ENCODE results near the gene GMNN.

The GMNN gene

DNA sequence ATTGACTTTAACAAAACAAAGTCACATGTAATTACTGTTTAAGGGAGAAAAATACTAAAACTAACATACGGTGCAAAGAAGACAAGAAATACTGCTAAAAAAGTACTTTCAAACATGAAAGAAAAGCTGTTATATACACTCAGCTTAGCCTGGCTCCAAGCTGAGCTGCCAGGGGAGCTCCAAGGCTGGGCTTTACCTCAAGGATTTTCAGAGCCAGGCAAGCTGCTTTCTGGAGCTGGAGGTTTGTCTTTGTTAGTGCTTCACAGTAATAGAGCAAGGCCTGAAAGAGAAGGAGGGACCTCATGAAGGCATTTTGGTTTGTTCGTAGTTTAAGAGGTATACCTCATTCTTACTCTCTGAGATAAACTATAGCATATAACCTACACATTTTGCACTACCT lies 43.6 kb downstream of the GMNN start:
- DNase-seq: no peak

DNA sequence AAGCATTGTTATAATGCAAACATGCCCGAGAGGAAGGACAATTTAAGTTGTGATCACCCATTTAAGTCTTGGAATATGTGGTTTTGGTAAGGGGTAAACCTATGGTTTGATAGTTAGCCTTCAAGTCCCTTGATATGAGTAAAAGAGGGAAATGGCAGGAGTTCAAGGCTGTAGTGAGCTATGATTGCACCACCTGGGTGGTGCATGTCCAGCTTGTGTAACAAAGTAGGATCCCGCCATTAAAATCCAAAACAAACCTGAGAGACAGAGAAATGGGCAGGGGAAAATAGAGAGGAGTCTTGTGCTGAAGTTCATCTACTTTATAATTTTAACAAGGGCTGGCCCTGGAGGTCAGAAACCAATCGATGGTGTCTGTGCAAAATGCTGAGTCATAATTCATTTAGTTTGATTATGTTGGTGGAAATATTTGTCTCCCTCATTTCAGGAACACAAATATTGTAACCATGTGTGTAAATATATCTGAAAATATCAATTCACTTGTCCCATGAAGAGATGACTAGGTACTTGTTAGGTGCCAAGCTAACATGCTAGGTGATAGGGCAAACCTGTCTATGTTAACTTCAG lies 47.2 kb downstream of the GMNN start:
- no peak for DNase-seq

DNA sequence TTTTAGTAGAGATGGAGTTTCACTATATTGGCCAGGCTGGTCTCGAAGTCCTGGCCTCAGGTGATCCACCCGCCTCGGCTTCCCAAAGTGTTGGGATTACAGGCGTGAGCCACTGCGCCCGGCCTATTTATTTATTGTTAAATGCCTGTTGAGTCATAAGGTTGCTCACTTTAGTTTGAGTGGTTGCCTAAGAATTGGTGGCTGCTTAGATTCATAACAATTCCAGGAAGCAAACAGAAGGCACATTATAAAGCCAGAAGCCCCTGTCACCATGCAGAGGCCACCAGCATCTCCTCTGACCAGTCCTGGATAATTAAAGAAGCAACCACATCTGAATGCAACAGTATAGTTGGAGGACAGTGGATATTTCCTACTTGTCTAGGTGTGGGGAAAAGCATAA lies 48.0 kb downstream of the GMNN start:
- DNase-seq: no peak

DNA sequence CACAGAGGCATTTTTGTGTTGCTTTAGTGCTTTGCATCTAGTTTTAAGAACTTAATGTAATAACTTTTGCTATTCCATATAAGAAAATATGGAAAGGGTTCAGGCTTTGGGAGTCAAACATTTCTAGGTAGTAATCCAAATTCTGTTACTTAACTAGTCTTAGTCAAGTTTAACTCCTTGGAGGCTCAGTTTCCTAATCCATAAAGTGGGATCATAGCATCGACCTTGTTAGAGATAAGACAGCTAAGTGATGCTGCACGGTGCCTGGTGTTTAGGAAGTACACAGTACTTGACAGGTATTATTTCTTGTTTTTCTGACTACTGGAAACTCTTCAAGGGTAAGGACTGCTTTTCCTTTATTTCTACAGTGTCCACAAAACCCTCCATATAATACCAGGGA lies 48.4 kb downstream of the GMNN start:
- DNase-seq: no peak

DNA sequence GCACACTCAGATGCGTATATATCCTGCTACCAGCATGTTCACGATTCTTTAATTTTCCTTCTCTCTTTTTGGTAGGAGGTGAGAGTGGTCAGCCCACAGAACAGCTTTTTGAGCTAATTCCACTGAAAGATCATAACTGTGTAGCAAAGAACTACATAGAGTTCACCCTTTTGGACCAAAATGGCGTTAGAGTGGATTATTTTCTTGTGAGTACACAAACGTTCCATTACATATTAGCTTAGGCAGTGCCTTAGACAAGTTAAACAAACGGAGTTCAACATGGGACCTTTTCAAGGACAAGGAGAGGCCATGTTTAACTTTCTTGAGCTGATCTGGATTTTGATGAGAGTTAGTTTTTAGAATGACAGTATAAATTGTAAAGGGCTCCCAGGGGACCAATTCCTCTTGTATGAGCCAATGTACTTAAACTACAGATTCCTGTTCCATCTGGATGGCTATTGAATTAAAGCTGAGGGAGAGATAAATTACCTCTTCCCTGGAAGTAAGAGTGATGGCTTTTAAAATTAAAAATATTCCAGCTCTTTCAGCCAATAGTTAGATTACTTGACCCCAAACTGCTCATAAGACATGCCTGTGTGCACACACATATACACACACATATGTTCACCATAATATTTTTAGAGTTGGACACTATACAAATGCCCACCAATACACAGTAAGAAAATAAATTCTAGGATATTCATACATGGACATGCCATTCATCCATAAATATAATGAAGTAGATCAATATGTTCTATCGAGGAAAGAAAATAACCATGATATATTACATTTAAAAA lies 49.6 kb downstream of the GMNN start:
- DNase-seq: peak; percentile 20

DNA sequence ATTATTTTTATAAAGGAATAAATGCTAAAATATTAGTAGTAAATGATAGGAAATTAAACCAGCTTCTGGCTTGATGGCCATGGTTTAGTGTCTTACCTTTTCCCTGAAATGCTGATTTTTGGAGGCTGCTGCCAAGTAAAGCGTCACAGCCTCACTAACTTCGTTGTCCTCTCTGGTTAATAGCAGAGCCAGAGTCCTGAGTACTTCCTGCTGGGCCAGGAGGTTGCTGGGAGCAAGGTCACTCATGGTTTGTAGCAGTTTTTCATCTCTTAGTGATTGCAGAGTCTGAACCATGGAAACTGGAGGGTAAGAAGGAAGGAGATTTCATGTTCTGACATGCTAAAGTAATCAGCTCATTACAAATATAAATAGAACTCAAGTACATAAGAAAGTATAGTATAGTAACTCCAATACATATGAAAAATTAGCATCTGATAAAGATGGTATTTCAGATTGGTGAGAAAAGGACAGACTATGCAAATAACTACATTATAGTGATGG lies 50.4 kb downstream of the GMNN start:
- DNase-seq: no peak

DNA sequence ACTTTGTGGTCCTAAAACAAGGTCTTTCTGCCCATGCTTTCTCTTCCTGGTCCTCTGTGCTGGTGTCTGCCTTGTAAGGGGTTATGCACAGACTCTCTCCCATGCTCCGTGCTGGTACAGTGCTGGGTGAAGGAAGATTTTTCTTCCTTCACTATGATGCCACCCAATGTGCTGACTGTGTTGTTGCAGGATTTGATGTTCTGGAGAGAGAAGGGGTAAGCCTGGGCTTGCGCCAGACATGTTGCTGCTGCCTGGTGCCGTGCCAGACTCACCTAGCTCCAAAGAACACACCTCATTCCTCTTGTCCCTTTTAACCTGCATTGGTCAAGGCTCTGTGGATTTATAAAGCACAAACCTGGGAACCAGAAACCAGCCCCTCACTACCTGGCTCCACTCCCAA lies 52.4 kb downstream of the GMNN start:
- peak; percentile 3 for DNase-seq

DNA sequence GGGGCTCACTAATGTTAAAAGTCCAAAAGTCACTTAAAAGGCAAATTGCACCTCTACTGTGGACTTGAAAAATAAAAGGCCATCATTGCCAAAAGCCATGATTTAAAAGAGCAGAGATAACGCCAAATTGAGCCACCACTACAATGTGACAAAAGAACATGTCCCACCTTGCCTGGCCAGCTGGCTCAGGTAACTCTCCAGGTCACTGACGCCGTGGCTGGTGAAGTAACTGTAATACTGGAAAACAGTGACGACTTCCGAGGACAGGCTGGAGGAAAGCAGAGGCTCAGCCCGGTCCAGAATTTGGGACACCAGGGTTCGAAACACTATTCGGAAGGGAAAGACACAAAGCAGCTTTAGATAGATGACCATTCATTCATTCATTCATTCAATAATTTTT lies 53.2 kb downstream of the GMNN start:
- DNase-seq: no peak

DNA sequence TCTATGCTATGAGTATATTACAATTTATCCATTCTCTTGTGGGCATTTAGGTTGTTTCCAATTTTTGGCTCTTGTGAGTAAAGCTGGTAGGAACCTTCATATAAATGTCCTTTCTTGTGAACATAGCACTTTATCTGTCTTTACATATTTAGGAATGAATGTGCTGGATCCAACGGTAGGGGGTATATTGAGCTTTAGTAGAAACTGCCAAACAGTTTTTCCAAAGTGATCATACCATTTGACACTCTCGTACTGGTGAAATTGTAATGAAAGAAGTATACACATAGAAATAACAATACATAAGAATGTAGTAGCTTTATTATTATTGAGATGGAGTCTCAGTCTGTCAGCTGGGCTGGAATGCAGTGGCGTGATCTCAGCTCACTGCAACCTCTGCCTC lies 54.9 kb downstream of the GMNN start:
- DNase-seq: no peak

DNA sequence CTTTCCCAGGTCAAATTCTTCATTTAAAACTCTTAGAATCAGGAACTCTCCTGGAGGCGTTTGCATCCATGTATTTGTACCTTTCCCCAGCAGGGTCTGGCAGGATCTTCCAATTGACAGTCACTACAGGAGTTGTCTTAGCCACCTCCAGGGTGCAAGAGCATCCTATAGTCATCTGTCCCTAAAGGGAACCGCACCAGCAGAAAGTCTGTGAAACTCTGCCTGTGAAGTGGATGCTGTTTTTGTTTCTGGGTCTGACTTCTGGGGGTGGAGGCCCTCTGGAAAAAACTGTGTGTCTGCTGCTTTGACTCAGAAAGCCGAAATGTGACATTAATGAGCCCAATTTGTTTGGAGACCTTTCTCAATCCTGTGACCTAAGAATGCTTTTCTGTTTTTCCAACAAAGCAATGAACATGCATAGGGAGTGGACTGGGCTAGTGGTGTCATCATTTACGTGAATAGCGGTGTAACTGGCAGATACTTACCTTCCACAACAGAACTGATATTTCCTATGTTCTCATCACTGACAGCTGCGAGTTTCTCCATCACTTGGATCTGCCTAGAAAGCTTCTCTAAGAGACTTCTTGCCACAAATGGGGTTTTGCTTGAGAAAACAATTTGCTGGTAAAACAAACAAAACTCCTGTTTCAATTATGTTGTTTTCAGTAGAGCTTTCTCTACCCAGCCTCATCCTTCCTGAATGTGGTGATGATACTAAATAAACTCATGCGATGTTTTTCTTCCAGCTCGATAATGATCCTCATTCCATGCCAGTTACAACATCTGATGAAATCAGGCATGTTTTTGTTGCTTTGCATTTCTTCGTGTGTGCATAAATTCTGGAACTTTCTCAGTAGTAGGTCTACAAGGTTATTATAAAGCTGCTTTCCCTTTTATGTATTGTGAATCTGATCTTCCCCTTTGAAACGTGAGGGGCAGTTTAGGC lies 57.3 kb downstream of the GMNN start:
- DNase-seq: no peak

DNA sequence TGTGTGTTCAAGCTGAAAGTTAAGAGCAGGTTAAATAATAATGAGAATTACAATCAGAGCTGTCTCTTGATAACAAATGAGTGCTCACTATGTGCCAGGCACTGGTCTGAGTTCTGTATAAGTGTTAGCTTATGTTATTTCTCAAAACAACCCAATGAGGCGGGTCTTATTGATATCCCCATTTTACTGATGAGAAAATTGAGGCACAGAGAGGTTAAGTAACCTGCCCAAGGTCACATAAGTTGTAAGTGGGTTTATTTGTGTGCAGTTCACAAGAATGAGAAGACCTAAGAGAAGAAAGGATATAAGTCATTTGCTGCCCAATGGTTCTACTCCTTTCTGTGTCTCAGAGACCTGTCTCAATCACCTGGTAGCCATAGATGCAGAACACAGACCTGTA lies 58.1 kb downstream of the GMNN start:
- no peak for DNase-seq

DNA sequence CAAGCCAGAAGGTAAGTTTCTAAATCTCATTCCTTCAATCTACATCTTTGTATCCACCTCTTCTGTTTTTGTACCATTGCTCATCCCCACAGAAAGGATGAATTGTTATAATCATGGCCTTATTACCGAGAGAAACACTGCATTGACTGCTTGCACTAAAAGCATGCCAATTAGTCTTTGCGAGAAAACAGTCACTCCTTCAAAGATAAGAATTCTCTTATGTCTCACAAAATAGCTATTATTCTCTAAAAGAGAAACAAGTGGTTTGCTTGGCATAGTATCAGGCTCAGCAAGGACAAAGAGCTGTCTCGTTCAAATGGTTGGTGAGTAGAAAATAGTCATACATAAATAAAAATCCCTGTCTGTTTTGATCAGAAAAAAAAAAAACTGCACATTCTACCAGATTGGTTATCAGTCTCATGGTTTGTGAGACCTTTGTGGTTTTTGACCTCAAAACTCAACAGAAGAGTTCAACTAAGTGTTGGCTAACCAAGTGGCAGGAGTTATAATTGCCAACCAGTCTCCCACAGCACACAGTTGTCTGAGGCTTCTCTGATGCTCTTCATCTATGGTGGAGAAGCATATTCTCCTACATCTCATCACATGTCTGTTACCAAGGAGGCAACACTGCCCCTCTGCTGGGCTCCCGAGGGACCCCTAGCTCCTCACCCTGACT lies 59.1 kb downstream of the GMNN start:
- no peak for DNase-seq
